Heart right ventricle (tissue), 16 donors: ENCODE data around the gene TBCC. TPM values are rescaled to one million over a fixed set of nuclear protein-coding genes. Genes with fewer than 3 reads are reported as not detected.

Experiments used
- ATAC-seq, 8 donors: fragments of 200-7000 bp; cut with Tn5 transposase; one replicate each; pipeline ENCODE4 v1.9.1; 2020; ENCODE audit warnings: mild to moderate bottlenecking in 8 of 8, moderate library complexity in 8 of 8, moderate number of reproducible peaks in 1 of 8
- DNase-seq, 2 donors: peaks; one replicate each; pipeline ENCODE4 v3.0.0-alpha.2; 2020
- H3K27ac ChIP-seq, 10 donors: fragments of 200-600 bp; sonication (generic) in 2 of 10; one replicate each; pipeline versions ENCODE4 v1.5.0 to v1.8.0; 2020 to 2022; ENCODE audit warnings: mild to moderate bottlenecking in 3 of 10
- H3K27me3 ChIP-seq, 7 donors: fragments of 200-600 bp; one replicate each; pipeline ENCODE4 v1.8.0; 2021 to 2022; ENCODE audit warnings: mild to moderate bottlenecking in 2 of 7
- H3K36me3 ChIP-seq, 9 donors: fragments of 200-600 bp; sonication (generic) in 1 of 9; one replicate each; pipeline versions ENCODE4 v1.5.0 to v1.8.0; 2020 to 2022; ENCODE audit warnings: mild to moderate bottlenecking in 2 of 9
- H3K4me1 ChIP-seq, 9 donors: fragments of 200-600 bp; sonication (generic) in 1 of 9; one replicate each; pipeline versions ENCODE4 v1.5.0 to v1.8.0; 2020 to 2022; ENCODE audit warnings: mild to moderate bottlenecking in 4 of 9
- H3K4me3 ChIP-seq, 10 donors: fragments of 200-600 bp; sonication (generic) in 2 of 10; one replicate each; pipeline versions ENCODE4 v1.5.0 to v1.8.0; 2020 to 2022; ENCODE audit warnings: mild to moderate bottlenecking in 7 of 10, moderate library complexity in 2 of 10
- H3K9me3 ChIP-seq, 11 donors: fragments of 200-600 bp in 10 of 11; sonication (generic) in 2 of 11; one replicate each; pipeline versions ENCODE4 v1.5.0 to v1.8.0; 2013 to 2022; ENCODE audit warnings: mild to moderate bottlenecking in 2 of 11, control low read depth in 1 of 11, moderate library complexity in 1 of 11
- WGBS, 2 donors: extraction: QIAGEN DNeasy Blood & Tissue Kit; methylation state at CpG; one replicate each; pipeline ENCODE4 v1.1.7; 2013; ENCODE audit warnings: inconsistent platforms in 1 of 2; 5-methylcytosine and 5-hydroxymethylcytosine counted together
- intact Hi-C, 10 donors: fragments of 100-400 bp; cut with DNase I; formaldehyde crosslinking; loops; one replicate each; pipeline versions ENCODE4 v1.11.1 to v1.14.2; 2022
- polyA plus RNA-seq, 2 donors: library from polyadenylated mRNA; stranded (reverse); fragments of 200-250 nt; gene quantifications; one replicate each; pipeline ENCODE4 v1.2.3, GENCODE V29; 2013
- total RNA-seq, 10 donors: library from RNA; stranded (reverse); fragmentation: NEBNext Ultra II Directional in 3 of 10; extraction: Animal tissue kit (Norgen Biotek cat#: 25700) in 3 of 10; gene quantifications; one replicate each; pipeline versions ENCODE4 v1.2.1 to v1.2.4, GENCODE V29; 2021 to 2023
- TF ChIP-seq, protein P1 (sequence below), 9 donors: fragments of 200-600 bp; sonication (generic) in 2 of 9; IDR thresholded peaks; one replicate each; pipeline versions ENCODE4 v1.5.0 to v1.8.0; 2021 to 2022; ENCODE audit warnings: antibody characterized with exemption in 9 of 9, mild to moderate bottlenecking in 5 of 9, moderate library complexity in 1 of 9
- donor health status: Arrhythmogenic right ventricular cardiomyopathy.
- donor health status: ischemic (EF 13 %, LVEDD 7.1; RV severe dilation, severe dysfunction).
- donor health status: healthy with polysubstance abuse.
- donor health status: DM: no; HTN: yes; CAD: no.
- donor health status: DM: no; HTN: no; CAD: no.
- donor health status: ischemic (EF 25% LVEDD 6.9; RV normal size, moderate dysfunction).
- donor health status: ischemic (EF 25% LVEDD 5.7; RV mildly dilated, moderate dysfunction).
- donor health status: healthy.
- donor health status: DM: yes; HTN: yes; CAD: no.
- donor health status: Ischemic cardiomyopathy.
- donor health status: ischemic (EF 35%, LVEDD 5.7; RV mildly dilated, moderate dysfunction).
- donor health status: nonischemic (EF 11% LVEDD 7.7; RV severe dilation, severe dysfunction).
- donor health status: DM: yes; HTN: yes; CAD: no.
- donor health status: PGD.
- donor health status: ischemic (EF 29% LVEDD 5.4; RV normal size, mild dysfunction).
- donor health status: nonischemic (EF 23%, LVEDD 6.1; RV moderate dilation, normal function).

The TBCC gene
- total and polyA plus RNA-seq, 12 donors, result 9.8 to 22.4 (median 13.6) TPM

DNA sequence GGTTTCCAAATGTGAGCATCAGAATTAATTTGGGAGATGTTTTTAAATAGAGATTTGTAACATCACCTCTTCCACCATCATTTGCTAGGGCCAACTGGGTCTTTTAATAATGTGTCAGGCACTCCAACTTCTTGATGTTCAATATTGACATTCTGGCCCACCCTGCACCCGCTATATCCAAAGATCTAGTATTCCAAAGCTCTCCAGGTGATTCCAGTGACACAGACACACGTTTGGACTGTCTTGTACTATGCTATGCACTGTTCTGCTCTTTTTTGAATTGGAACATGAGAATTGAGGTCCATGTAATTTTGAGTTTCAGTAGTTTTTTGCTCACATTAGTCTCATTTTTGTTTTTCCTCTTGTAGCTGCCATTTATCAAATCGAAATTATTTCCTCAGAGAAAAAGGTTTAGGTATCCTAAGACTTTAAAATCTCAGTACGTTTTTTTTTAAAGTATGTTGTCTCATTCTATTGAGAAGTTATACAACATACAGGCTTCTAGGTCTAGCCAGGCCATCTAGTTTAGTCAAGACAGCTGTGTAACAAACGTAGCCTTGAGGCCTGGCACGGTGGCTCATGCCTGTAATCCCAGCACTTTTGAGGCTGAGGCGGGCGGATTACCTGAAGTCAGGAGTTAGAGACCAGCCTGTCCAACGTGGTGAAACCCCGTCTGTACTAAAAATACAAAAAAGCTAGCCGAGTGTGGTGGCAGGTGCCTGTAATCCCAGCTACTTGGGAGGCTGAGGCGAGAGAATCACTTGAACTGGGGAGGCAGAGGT, 39.0 kb upstream of the TBCC start:
- Histone ChIP-seq H3K27ac (peak overlapping the region in 9 of 10 donors; percentile 99 to 100 (median 100)), H3K4me3 (peak overlapping the region; percentile 61 to 100 (median 90)), H3K27me3 (no peaks in the 10 kb centered on the region), H3K4me1 (peaks cover 6 to 62% (median 58%) of the 10 kb centered on the region in 9 donors), H3K9me3 (no peaks in the 10 kb centered on the region), H3K36me3 (peaks cover 0 to 8% (median 0%) of the 10 kb centered on the region in 9 donors)
- ATAC-seq, result no peak
- intact Hi-C loops, result loop anchor here in 7 of 10 donors (2.0 to 5.0 kb wide), 4 partner anchors 37 to 94 kb away; partner anchors contain the start of genes TBCC (in 3 of the 7) and RPL7L1 (in 2 of the 7)
- TF ChIP-seq, protein P1, sequence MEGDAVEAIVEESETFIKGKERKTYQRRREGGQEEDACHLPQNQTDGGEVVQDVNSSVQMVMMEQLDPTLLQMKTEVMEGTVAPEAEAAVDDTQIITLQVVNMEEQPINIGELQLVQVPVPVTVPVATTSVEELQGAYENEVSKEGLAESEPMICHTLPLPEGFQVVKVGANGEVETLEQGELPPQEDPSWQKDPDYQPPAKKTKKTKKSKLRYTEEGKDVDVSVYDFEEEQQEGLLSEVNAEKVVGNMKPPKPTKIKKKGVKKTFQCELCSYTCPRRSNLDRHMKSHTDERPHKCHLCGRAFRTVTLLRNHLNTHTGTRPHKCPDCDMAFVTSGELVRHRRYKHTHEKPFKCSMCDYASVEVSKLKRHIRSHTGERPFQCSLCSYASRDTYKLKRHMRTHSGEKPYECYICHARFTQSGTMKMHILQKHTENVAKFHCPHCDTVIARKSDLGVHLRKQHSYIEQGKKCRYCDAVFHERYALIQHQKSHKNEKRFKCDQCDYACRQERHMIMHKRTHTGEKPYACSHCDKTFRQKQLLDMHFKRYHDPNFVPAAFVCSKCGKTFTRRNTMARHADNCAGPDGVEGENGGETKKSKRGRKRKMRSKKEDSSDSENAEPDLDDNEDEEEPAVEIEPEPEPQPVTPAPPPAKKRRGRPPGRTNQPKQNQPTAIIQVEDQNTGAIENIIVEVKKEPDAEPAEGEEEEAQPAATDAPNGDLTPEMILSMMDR (IDR thresholded peaks at IDR 0.05), result no peak
- WGBS, 2 donors, result 50 to 64% methylated on average over 12 of the region's 12 CpGs
- DNase-seq, result no peak

- H3K36me3 ChIP-seq, result peaks cover 0 to 8% (median 0%) of the 10 kb centered on the region in 9 donors
- ATAC-seq (peak in 6 of 8 donors; percentile 9 to 53 (median 44)), DNase-seq (no peak)
- H3K4me1 ChIP-seq, result peaks cover 3 to 53% (median 50%) of the 10 kb centered on the region in 9 donors
- intact Hi-C loops, result loop anchor here in 9 of 10 donors (1.0 to 5.0 kb wide), 6 partner anchors 37 to 95 kb away; partner anchors contain the start of genes TBCC (in 8 of the 9) and RPL7L1 (in 2 of the 9)
- H3K27ac ChIP-seq, result peak overlapping the region; percentile 99 to 100 (median 100)
- TF ChIP-seq, protein P1 (IDR thresholded peaks at IDR 0.05), result no peak
- H3K9me3 ChIP-seq, result no peaks in the 10 kb centered on the region
- no peaks in the 10 kb centered on the region for H3K27me3 ChIP-seq
- H3K4me3 ChIP-seq, result peak overlapping the region; percentile 61 to 100 (median 90)
- WGBS, 2 donors, result 1% methylated on average over 10 of the region's 10 CpGs
These were observed 38.2 kb upstream of the TBCC start for GRCh38 chr6:42783876-42784642.

- no peaks in the 10 kb centered on the region for H3K9me3 ChIP-seq
- H3K27ac ChIP-seq, result peak overlapping the region; percentile 99 to 100 (median 100)
- TF ChIP-seq, protein P1 (IDR thresholded peaks at IDR 0.05), result no peak
- H3K36me3 ChIP-seq, result peaks cover 0 to 3% (median 0%) of the 10 kb centered on the region in 9 donors
- ATAC-seq (peak; percentile 74 to 82 (median 78)), DNase-seq (peak; percentile 78 to 84)
- H3K4me3 ChIP-seq, result peak overlapping the region; percentile 61 to 100 (median 90)
- intact Hi-C loops, result loop anchor here in 9 of 10 donors (1.0 to 5.0 kb wide), 5 partner anchors 36 to 94 kb away; partner anchors contain the start of genes TBCC (in 8 of the 9) and RPL7L1 (in 1 of the 9)
- 0% methylated on average over 77 to 79 of the region's 79 CpGs for WGBS, 2 donors
- H3K27me3 ChIP-seq, result no peaks in the 10 kb centered on the region
- peaks cover 3 to 46% (median 42%) of the 10 kb centered on the region in 9 donors for H3K4me1 ChIP-seq
These were observed 37.4 kb upstream of the TBCC start for GRCh38 chr6:42783177-42783875.
